H9 (cell line): ENCODE measurements around the gene POLN. TPM values are rescaled to one million over a fixed set of nuclear protein-coding genes. Genes with fewer than 3 reads are reported as not detected.

Source experiments
- DNase-seq: peaks from one replicate; pipeline ENCODE4 v3.0.0-alpha.2; 2017
- H2AFZ ChIP-seq: one replicate; pipeline ENCODE4 v1.6.1; 2013; ENCODE audit warnings: mild to moderate bottlenecking, low read length, control low read depth, moderate library complexity
- H2AK5ac ChIP-seq: 2 replicates; pipeline ENCODE4 v1.6.1; 2013; ENCODE audit warnings: low read length, control low read depth, mixed read lengths; ENCODE audit not compliant: insufficient read length
- H2BK120ac ChIP-seq: one replicate; pipeline ENCODE4 v1.6.1; 2013; ENCODE audit warnings: low read depth, mild to moderate bottlenecking, low read length, control low read depth, inconsistent platforms; ENCODE audit not compliant: poor library complexity, severe bottlenecking
- H2BK12ac ChIP-seq: 2 replicates; pipeline ENCODE4 v1.6.1; 2013; ENCODE audit warnings: low read length, control low read depth, mixed read lengths, low read depth; ENCODE audit not compliant: insufficient read length
- H2BK15ac ChIP-seq: 2 replicates; pipeline ENCODE4 v1.6.1; 2013; ENCODE audit warnings: low read depth, low read length, control low read depth
- H2BK20ac ChIP-seq: one replicate; pipeline ENCODE4 v1.6.1; 2013; ENCODE audit warnings: low read depth, mild to moderate bottlenecking, low read length, control low read depth, inconsistent platforms; ENCODE audit not compliant: poor library complexity, severe bottlenecking
- H2BK5ac ChIP-seq: 2 replicates; pipeline ENCODE4 v1.6.1; 2013; ENCODE audit warnings: low read length, control low read depth, mixed read lengths; ENCODE audit not compliant: insufficient read length
- H3K14ac ChIP-seq: 2 replicates; pipeline ENCODE4 v1.6.1; 2013; ENCODE audit warnings: low read length, control low read depth; ENCODE audit not compliant: insufficient read depth
- H3K18ac ChIP-seq: 2 replicates; pipeline ENCODE4 v1.6.1; 2013; ENCODE audit warnings: low read depth, mild to moderate bottlenecking, mixed read lengths, low read length, control low read depth; ENCODE audit not compliant: insufficient read length
- H3K23ac ChIP-seq: 2 replicates; pipeline ENCODE4 v1.6.1; 2013; ENCODE audit warnings: low read length, control low read depth, mixed read lengths, low read depth; ENCODE audit not compliant: insufficient read length
- H3K23me2 ChIP-seq: 2 replicates; pipeline ENCODE4 v1.6.1; 2013; ENCODE audit warnings: low read depth, mild to moderate bottlenecking, mixed read lengths, low read length, control low read depth; ENCODE audit not compliant: insufficient read length, poor library complexity, severe bottlenecking
- H3K27ac ChIP-seq: 2 replicates; pipeline ENCODE4 v1.5.1; 2013; ENCODE audit warnings: low read length, control low read depth, mixed read lengths, low read depth; ENCODE audit not compliant: insufficient read length
- H3K27me3 ChIP-seq: 2 replicates; pipeline ENCODE4 v1.6.1; 2013; ENCODE audit warnings: low read length, control low read depth, inconsistent platforms; ENCODE audit not compliant: insufficient read depth
- H3K4ac ChIP-seq: 2 replicates; pipeline ENCODE4 v1.6.1; 2013; ENCODE audit warnings: low read depth, mild to moderate bottlenecking, control low read depth, inconsistent platforms, low read length, moderate library complexity
- H3K4me1 ChIP-seq: 2 replicates; pipeline ENCODE4 v1.6.1; 2013; ENCODE audit warnings: low read length, control low read depth, inconsistent platforms; ENCODE audit not compliant: insufficient read depth
- H3K4me2 ChIP-seq: 2 replicates; pipeline ENCODE4 v1.6.1; 2013; ENCODE audit warnings: low read length, control low read depth, mixed read lengths; ENCODE audit not compliant: insufficient read length, insufficient read depth
- H3K56ac ChIP-seq: 2 replicates; pipeline ENCODE4 v1.6.1; 2013; ENCODE audit warnings: low read depth, mild to moderate bottlenecking, mixed read lengths, low read length, control low read depth; ENCODE audit not compliant: insufficient read length
- H3K79me1 ChIP-seq: 2 replicates; pipeline ENCODE4 v1.6.1; 2013; ENCODE audit warnings: low read depth, mild to moderate bottlenecking, moderate library complexity, low read length, control low read depth, inconsistent platforms; ENCODE audit not compliant: insufficient read depth, poor library complexity, severe bottlenecking
- H3K79me2 ChIP-seq: 2 replicates; pipeline ENCODE4 v1.6.1; 2013; ENCODE audit warnings: low read length, control low read depth, inconsistent platforms; ENCODE audit not compliant: insufficient read depth
- H3K9ac ChIP-seq: 2 replicates; pipeline ENCODE4 v1.6.1; 2013; ENCODE audit warnings: low read length, control low read depth, mixed read lengths; ENCODE audit not compliant: insufficient read length; ENCODE audit errors: extremely low read depth
- H3K9me3 ChIP-seq: one replicate; pipeline ENCODE4 v1.6.1; 2013; ENCODE audit warnings: low read depth, low read length, inconsistent platforms; ENCODE audit not compliant: control insufficient read depth
- H3T11ph ChIP-seq: one replicate; pipeline ENCODE4 v1.6.1; 2013; ENCODE audit warnings: mild to moderate bottlenecking, low read length, control low read depth, inconsistent platforms
- H4K20me1 ChIP-seq: one replicate; pipeline ENCODE4 v1.6.1; 2013; ENCODE audit not compliant: control insufficient read depth, insufficient read length, insufficient read depth
- H4K5ac ChIP-seq: 2 replicates; pipeline ENCODE4 v1.6.1; 2013; ENCODE audit warnings: low read depth, mild to moderate bottlenecking, mixed read lengths, low read length, control low read depth; ENCODE audit not compliant: insufficient read length
- H4K8ac ChIP-seq: replicated peaks from 2 replicates; pipeline ENCODE4 v1.6.1; 2013; ENCODE audit warnings: low read length, control low read depth, mixed read lengths, low read depth; ENCODE audit not compliant: insufficient read length
- H4K91ac ChIP-seq: 2 replicates; pipeline ENCODE4 v1.6.1; 2013; ENCODE audit warnings: low read depth, mild to moderate bottlenecking, moderate library complexity, mixed read lengths, low read length, control low read depth; ENCODE audit not compliant: insufficient read length
- H3K27ac Mint-ChIP-seq, 3 experiments: 2 replicates in 2 of 3; 3 replicates in 1 of 3; pipeline ENCODE4 v1.8.0; 2020 to 2021; ENCODE audit warnings: mixed read lengths in 3 of 3, mild to moderate bottlenecking in 1 of 3, moderate library complexity in 1 of 3
- H3K27me3 Mint-ChIP-seq: 2 replicates; pipeline ENCODE4 v1.8.0; 2021; ENCODE audit warnings: low read depth, mild to moderate bottlenecking, moderate library complexity, mixed read lengths
- H3K36me3 Mint-ChIP-seq, 3 experiments: 2 replicates in 2 of 3; 3 replicates in 1 of 3; pipeline ENCODE4 v1.8.0; 2020 to 2021; ENCODE audit warnings: low read depth in 3 of 3, mixed read lengths in 3 of 3; ENCODE audit not compliant: insufficient read depth in 1 of 3
- H3K4me1 Mint-ChIP-seq, 2 experiments: 2 replicates each; pipeline ENCODE4 v1.8.0; 2020; ENCODE audit warnings: mixed read lengths in 2 of 2
- H3K4me3 Mint-ChIP-seq, 2 experiments: 2 replicates in 1 of 2; 3 replicates in 1 of 2; pipeline ENCODE4 v1.8.0; 2020 to 2021; ENCODE audit warnings: mild to moderate bottlenecking in 2 of 2, mixed read lengths in 2 of 2, moderate library complexity in 1 of 2
- H3K9me3 Mint-ChIP-seq, 2 experiments: 2 replicates in 1 of 2; 3 replicates in 1 of 2; pipeline ENCODE4 v1.8.0; 2020; ENCODE audit warnings: mild to moderate bottlenecking in 2 of 2, mixed read lengths in 2 of 2, moderate library complexity in 1 of 2
- WGBS: extraction: QIAGEN DNeasy Blood & Tissue Kit; methylation state at CpG from one replicate; pipeline ENCODE4 v1.1.7; 2013; ENCODE audit warnings: missing lambda C conversion rate, low lambda C conversion rate, mixed read lengths; ENCODE audit not compliant: insufficient read length; ENCODE audit errors: extremely low coverage; 5-methylcytosine and 5-hydroxymethylcytosine counted together
- total RNA-seq: library from RNA; stranded (reverse); gene quantifications from 2 replicates; pipeline ENCODE4 v1.2.1, GENCODE V29; 2021
- TF ChIP-seq, protein P1 (sequence below): fragments of 200-600 bp; sonication (generic); conservative IDR thresholded peaks from 3 replicates; pipeline ENCODE4 v1.8.0; 2021; ENCODE audit warnings: antibody characterized with exemption, mild to moderate bottlenecking

The POLN gene
- total RNA-seq, 1 experiment from 2014 or later, result 0.74 TPM

DNA sequence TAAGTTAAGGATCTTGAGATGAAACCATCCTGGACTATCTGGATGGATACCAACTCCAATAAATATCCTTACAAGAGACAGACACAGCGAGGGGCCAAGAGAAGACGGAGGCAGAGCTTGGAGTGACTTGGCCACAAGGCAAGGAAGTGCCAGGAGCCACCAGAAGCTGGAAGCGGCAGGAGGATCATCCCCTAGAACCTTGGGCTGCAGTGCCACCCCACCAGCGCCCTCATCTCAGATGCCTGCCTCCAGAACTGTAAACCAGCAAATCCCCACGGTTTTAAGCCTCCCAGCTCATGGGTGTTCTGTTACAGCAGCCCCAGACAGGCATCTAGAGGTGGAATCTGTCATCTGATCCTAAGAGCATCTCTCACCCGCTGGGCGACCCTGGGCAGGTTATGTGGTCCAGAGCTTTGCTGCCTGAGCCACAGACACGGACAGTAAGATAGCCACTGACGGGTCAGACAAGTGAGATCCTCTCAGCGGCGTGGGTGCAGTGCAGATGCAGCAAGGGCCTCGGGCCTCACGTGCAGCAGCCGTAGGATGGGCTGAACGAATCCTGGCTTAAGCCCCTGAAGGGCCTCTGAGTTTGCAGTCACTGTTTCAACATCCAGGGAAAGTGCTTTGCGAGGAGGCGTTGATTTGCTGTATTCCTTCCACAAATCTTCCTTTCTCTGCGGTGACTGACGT lies 45.1 kb upstream of the POLN start:
- peak overlapping the region in 1 of 3 experiments; percentile 27; a peak in 1 of 7 replicates for H3K27ac Mint-ChIP-seq
- peak; percentile 27 for DNase-seq
- H3K79me1 ChIP-seq, result no peaks in the 10 kb centered on the region
- H2BK5ac ChIP-seq, result no peak overlapping the region
- no peak overlapping the region for H3K23ac ChIP-seq
- H3K4me2 ChIP-seq, result no peak overlapping the region
- no peak overlapping the region for H4K91ac ChIP-seq
- H2BK120ac ChIP-seq, result no peak overlapping the region
- no CpG with 5 or more reads among the region's 19 CpGs for WGBS
- H3K27me3 Mint-ChIP-seq, result no peaks in the 10 kb centered on the region; the same call in 1 of the 2 replicates
- H3K4ac ChIP-seq, result no peak overlapping the region
- no peaks in the 10 kb centered on the region for H3K36me3 Mint-ChIP-seq
- no peaks in the 10 kb centered on the region for H3K23me2 ChIP-seq
- no peaks in the 10 kb centered on the region for H4K20me1 ChIP-seq
- no peak overlapping the region for H4K8ac ChIP-seq
- H3K14ac ChIP-seq, result peak overlapping the region; percentile 38; the same call in 1 of the 2 replicates
- no peak overlapping the region for H3K4me3 Mint-ChIP-seq
- no peaks in the 10 kb centered on the region for H3K79me2 ChIP-seq
- no peak overlapping the region for H3K27ac ChIP-seq
- no peak overlapping the region for H2BK12ac ChIP-seq
- no peaks in the 10 kb centered on the region for H3K9me3 Mint-ChIP-seq
- peaks cover 4 to 15% of the 10 kb centered on the region in 2 experiments; a peak in 3 of 4 replicates for H3K4me1 Mint-ChIP-seq
- no peak overlapping the region for H2AFZ ChIP-seq
- TF ChIP-seq, protein P1, sequence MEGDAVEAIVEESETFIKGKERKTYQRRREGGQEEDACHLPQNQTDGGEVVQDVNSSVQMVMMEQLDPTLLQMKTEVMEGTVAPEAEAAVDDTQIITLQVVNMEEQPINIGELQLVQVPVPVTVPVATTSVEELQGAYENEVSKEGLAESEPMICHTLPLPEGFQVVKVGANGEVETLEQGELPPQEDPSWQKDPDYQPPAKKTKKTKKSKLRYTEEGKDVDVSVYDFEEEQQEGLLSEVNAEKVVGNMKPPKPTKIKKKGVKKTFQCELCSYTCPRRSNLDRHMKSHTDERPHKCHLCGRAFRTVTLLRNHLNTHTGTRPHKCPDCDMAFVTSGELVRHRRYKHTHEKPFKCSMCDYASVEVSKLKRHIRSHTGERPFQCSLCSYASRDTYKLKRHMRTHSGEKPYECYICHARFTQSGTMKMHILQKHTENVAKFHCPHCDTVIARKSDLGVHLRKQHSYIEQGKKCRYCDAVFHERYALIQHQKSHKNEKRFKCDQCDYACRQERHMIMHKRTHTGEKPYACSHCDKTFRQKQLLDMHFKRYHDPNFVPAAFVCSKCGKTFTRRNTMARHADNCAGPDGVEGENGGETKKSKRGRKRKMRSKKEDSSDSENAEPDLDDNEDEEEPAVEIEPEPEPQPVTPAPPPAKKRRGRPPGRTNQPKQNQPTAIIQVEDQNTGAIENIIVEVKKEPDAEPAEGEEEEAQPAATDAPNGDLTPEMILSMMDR, result no peak
- no peaks in the 10 kb centered on the region for H3K27me3 ChIP-seq
- no peak overlapping the region for H3K56ac ChIP-seq
- no peak overlapping the region for H3K9ac ChIP-seq
- no peak overlapping the region for H2AK5ac ChIP-seq
- H3T11ph ChIP-seq, result no peak overlapping the region
- H3K18ac ChIP-seq, result no peak overlapping the region
- no peak overlapping the region for H4K5ac ChIP-seq
- H3K9me3 ChIP-seq, result no peaks in the 10 kb centered on the region
- no peak overlapping the region for H2BK15ac ChIP-seq
- H3K4me1 ChIP-seq, result no peaks in the 10 kb centered on the region; the same call in 1 of the 2 replicates
- H2BK20ac ChIP-seq, result no peak overlapping the region
